ENCODE measurements around the gene SLC5A12.
A peak's percentile ranks its signal among the peaks of the same experiment; 100 is the strongest.

SLC5A12 gene

DNA sequence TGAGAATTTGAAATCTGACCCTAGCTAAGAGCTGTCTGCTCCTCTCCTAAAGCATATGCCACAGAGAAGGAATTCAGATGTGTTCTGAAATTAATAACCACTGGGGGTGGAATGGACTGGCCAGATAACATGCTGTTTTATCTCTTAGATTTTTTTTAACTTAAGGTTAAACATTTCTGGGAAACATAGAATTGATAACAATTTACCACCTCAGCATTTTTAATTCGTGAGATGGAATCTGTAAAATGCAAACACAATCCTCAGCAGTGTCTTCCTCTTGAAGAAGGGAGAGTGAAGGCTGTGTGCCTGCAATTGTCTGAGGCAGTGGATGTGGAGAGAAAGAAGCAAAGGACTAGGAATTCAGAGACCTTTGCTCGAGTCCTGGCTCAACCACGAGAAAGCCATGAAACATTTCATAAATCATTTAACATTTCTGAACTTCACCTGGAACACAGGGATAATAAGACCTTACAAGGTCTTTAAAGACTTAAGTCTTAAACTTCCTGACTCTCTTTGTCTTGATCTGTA is at the start of gene SLC5A12:
SLC5A12 (minus strand) TSS at position 113 of the 528 bp plus-strand sequence. CDS start 346 bp downstream, outside the sequence.
- Histone ChIP-seq H3K4me1 (ENCODE audit: insufficient read depth, low read length) (no peaks in the 10 kb centered on the region), H3K36me3 (ENCODE audit: insufficient read depth, low read length) (no peaks in the 10 kb centered on the region), H3K4me3 (ENCODE audit: low read length) (no peak within 1 kb of the TSS), H2AFZ (ENCODE audit: low read depth, low read length) (no peak within 1 kb of the TSS), H3K27me3 (ENCODE audit: insufficient read depth, low read length) (no peaks in the 10 kb centered on the region), H3K9me3 (ENCODE audit: low read length) (no peaks in the 10 kb centered on the region)

GRCh38 chr11:26769027-26769426 is 47.2 kb upstream of the SLC5A12 start:
- Histone ChIP-seq H3K9me3 (ENCODE audit: low read length) (no peaks in the 10 kb centered on the region), H3K4me1 (ENCODE audit: insufficient read depth, low read length) (peaks cover 8% of the 10 kb centered on the region), H2AFZ (ENCODE audit: low read depth, low read length) (no peak overlapping the region), H3K27me3 (ENCODE audit: insufficient read depth, low read length) (no peaks in the 10 kb centered on the region), H3K4me3 (ENCODE audit: low read length) (no peak overlapping the region), H3K36me3 (ENCODE audit: insufficient read depth, low read length) (no peaks in the 10 kb centered on the region)

GRCh38 chr11:26767060-26767459 is 45.2 kb upstream of the SLC5A12 start:
- no peaks in the 10 kb centered on the region for H3K36me3 ChIP-seq (ENCODE audit: insufficient read depth, low read length)
- H3K27me3 ChIP-seq (ENCODE audit: insufficient read depth, low read length): no peaks in the 10 kb centered on the region
- H2AFZ ChIP-seq (ENCODE audit: low read depth, low read length): no peak overlapping the region
- no peaks in the 10 kb centered on the region for H3K9me3 ChIP-seq (ENCODE audit: low read length)
- peaks cover 8% of the 10 kb centered on the region for H3K4me1 ChIP-seq (ENCODE audit: insufficient read depth, low read length)
- no peak overlapping the region for H3K4me3 ChIP-seq (ENCODE audit: low read length)

DNA sequence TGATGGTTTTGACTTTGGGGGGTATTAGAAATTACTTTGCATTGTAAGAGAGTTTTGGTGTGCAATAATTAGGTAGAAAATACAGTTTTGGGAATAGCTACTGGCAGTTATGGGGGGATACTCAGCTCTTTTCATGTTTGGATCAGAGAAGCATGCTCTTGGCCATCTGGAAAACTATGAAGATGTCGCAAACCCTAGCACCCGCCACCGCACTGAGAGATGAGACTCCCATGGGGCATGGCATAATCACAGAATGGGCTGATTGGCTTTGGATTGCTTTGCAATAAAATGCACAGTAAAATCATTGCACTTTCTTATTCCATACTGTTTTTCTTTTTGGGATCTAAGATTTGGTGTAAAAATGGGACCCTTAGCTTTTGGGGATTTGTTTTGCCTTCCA is 43.5 kb upstream of the SLC5A12 start:
- no peak overlapping the region for H3K4me3 ChIP-seq (ENCODE audit: low read length)
- H3K4me1 ChIP-seq (ENCODE audit: insufficient read depth, low read length): peaks cover 8% of the 10 kb centered on the region
- no peaks in the 10 kb centered on the region for H3K27me3 ChIP-seq (ENCODE audit: insufficient read depth, low read length)
- H3K36me3 ChIP-seq (ENCODE audit: insufficient read depth, low read length): no peaks in the 10 kb centered on the region
- H3K9me3 ChIP-seq (ENCODE audit: low read length): no peaks in the 10 kb centered on the region
- no peak overlapping the region for H2AFZ ChIP-seq (ENCODE audit: low read depth, low read length)

GRCh38 chr11:26764825-26765224 is 43.0 kb upstream of the SLC5A12 start:
- Histone ChIP-seq H3K4me1 (ENCODE audit: insufficient read depth, low read length) (peaks cover 8% of the 10 kb centered on the region), H3K4me3 (ENCODE audit: low read length) (no peak overlapping the region), H3K9me3 (ENCODE audit: low read length) (no peaks in the 10 kb centered on the region), H3K36me3 (ENCODE audit: insufficient read depth, low read length) (no peaks in the 10 kb centered on the region), H3K27me3 (ENCODE audit: insufficient read depth, low read length) (no peaks in the 10 kb centered on the region), H2AFZ (ENCODE audit: low read depth, low read length) (no peak overlapping the region)

GRCh38 chr11:26764315-26764714 is 42.5 kb upstream of the SLC5A12 start:
- Histone ChIP-seq H3K4me3 (ENCODE audit: low read length) (no peak overlapping the region), H3K9me3 (ENCODE audit: low read length) (no peaks in the 10 kb centered on the region), H3K36me3 (ENCODE audit: insufficient read depth, low read length) (no peaks in the 10 kb centered on the region), H2AFZ (ENCODE audit: low read depth, low read length) (no peak overlapping the region), H3K27me3 (ENCODE audit: insufficient read depth, low read length) (no peaks in the 10 kb centered on the region), H3K4me1 (ENCODE audit: insufficient read depth, low read length) (peaks cover 8% of the 10 kb centered on the region)

DNA sequence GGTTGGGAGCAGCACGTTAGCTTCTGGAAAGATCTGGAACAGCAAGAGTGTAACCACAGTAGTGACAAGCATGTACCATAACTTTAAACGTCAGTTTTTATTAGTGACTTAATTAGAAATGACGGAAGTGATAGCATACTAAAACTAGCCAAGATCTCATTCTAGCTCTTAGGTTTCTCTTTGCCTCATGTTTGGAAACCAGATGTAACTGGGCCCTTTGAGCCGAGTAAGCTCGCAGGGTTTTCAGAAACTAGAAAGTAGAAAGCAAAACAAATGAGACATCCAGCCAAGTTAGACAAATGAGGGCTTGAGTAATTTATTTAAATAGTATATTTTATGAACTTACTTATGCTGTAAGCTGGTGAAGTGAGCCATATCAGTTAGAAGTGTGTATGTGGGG is 40.2 kb upstream of the SLC5A12 start:
- Histone ChIP-seq H3K36me3 (ENCODE audit: insufficient read depth, low read length) (no peaks in the 10 kb centered on the region), H3K27me3 (ENCODE audit: insufficient read depth, low read length) (no peaks in the 10 kb centered on the region), H3K4me3 (ENCODE audit: low read length) (no peak overlapping the region), H3K9me3 (ENCODE audit: low read length) (no peaks in the 10 kb centered on the region), H3K4me1 (ENCODE audit: insufficient read depth, low read length) (peaks cover 6% of the 10 kb centered on the region), H2AFZ (ENCODE audit: low read depth, low read length) (no peak overlapping the region)

GRCh38 chr11:26761361-26761809 is 39.5 kb upstream of the SLC5A12 start:
- no peaks in the 10 kb centered on the region for H3K9me3 ChIP-seq (ENCODE audit: low read length)

DNA sequence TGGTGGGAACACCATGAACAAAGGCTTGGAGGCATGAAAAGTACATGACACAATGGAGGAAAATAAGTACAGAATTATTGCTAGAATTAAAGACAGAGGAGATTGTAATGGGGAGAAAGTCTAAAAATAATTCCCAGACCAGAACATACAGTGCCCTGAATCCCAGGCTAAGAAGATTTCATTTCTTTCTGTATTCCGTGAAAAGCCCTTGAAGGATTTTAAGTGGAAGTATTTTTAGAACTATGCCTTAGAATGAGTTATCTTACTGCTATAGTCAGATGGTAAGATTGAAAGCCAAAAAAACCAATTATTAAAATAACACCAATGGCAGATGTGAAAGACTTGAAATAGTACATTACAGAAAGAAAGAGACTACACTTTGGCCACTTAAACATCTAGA is 36.1 kb upstream of the SLC5A12 start:
- Histone ChIP-seq H3K36me3 (ENCODE audit: insufficient read depth, low read length) (no peaks in the 10 kb centered on the region), H3K4me3 (ENCODE audit: low read length) (no peak overlapping the region), H3K9me3 (ENCODE audit: low read length) (no peaks in the 10 kb centered on the region), H3K27me3 (ENCODE audit: insufficient read depth, low read length) (no peaks in the 10 kb centered on the region), H2AFZ (ENCODE audit: low read depth, low read length) (no peak overlapping the region), H3K4me1 (ENCODE audit: insufficient read depth, low read length) (no peaks in the 10 kb centered on the region)

More at GRCh38 chr11:26761361-26761809, 39.5 kb upstream of the SLC5A12 start:
- Histone ChIP-seq H3K27me3 (ENCODE audit: insufficient read depth, low read length) (no peaks in the 10 kb centered on the region), H2AFZ (ENCODE audit: low read depth, low read length) (no peak overlapping the region), H3K4me3 (ENCODE audit: low read length) (no peak overlapping the region), H3K36me3 (ENCODE audit: insufficient read depth, low read length) (no peaks in the 10 kb centered on the region), H3K4me1 (ENCODE audit: insufficient read depth, low read length) (no peaks in the 10 kb centered on the region)

DNA sequence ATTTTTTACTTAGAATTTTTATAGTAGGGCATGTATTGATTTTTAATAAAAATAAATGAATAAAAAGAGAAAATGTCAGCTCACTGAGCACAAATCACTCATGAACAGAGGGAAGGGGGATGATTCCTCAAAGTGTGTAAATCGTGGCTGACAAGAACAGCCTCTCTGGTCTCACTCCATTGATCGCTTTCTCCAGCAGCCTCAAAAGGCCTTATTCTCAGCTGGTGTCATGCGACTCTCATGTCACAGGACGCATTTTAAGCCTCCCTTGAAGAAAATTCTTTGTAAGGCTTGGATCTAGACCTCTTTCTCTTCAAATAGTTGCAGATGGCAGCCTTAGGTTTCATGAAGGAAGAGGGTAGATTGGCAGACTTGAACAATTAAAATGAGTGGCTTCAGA is 33.9 kb upstream of the SLC5A12 start:
- H3K9me3 ChIP-seq (ENCODE audit: low read length): no peaks in the 10 kb centered on the region
- no peaks in the 10 kb centered on the region for H3K4me1 ChIP-seq (ENCODE audit: insufficient read depth, low read length)
- H3K4me3 ChIP-seq (ENCODE audit: low read length): no peak overlapping the region
- no peaks in the 10 kb centered on the region for H3K27me3 ChIP-seq (ENCODE audit: insufficient read depth, low read length)
- no peaks in the 10 kb centered on the region for H3K36me3 ChIP-seq (ENCODE audit: insufficient read depth, low read length)
- H2AFZ ChIP-seq (ENCODE audit: low read depth, low read length): peak overlapping the region; percentile 20

- no peak overlapping the region for H2AFZ ChIP-seq (ENCODE audit: low read depth, low read length)
- no peaks in the 10 kb centered on the region for H3K4me1 ChIP-seq (ENCODE audit: insufficient read depth, low read length)
- H3K9me3 ChIP-seq (ENCODE audit: low read length): no peaks in the 10 kb centered on the region
- no peaks in the 10 kb centered on the region for H3K36me3 ChIP-seq (ENCODE audit: insufficient read depth, low read length)
- H3K27me3 ChIP-seq (ENCODE audit: insufficient read depth, low read length): no peaks in the 10 kb centered on the region
- H3K4me3 ChIP-seq (ENCODE audit: low read length): no peak overlapping the region
Measured at GRCh38 chr11:26753723-26754504, 32.1 kb upstream of the SLC5A12 start.

DNA sequence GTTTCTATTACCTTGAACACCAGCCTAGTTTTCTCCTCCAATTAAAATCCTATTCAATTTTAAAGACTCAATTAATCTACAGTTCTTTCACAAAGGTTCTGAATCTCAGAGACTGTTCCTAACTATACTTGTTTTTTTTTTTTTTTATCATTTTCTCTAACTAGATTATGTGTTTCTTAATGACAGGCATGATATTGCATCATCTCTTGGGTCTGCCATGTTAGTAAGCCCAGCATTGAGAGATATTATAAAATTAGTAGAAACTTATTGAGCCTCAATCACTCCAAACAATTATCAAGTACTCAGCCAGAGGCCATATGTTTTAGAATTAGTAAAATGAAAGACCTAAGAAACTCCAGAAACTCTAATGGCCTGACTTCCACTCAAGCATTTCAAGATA is 28.1 kb upstream of the SLC5A12 start:
- H3K27me3 ChIP-seq (ENCODE audit: insufficient read depth, low read length): no peaks in the 10 kb centered on the region
- H3K4me3 ChIP-seq (ENCODE audit: low read length): no peak overlapping the region
- no peaks in the 10 kb centered on the region for H3K9me3 ChIP-seq (ENCODE audit: low read length)
- H2AFZ ChIP-seq (ENCODE audit: low read depth, low read length): no peak overlapping the region
- H3K36me3 ChIP-seq (ENCODE audit: insufficient read depth, low read length): no peaks in the 10 kb centered on the region
- H3K4me1 ChIP-seq (ENCODE audit: insufficient read depth, low read length): no peaks in the 10 kb centered on the region

DNA sequence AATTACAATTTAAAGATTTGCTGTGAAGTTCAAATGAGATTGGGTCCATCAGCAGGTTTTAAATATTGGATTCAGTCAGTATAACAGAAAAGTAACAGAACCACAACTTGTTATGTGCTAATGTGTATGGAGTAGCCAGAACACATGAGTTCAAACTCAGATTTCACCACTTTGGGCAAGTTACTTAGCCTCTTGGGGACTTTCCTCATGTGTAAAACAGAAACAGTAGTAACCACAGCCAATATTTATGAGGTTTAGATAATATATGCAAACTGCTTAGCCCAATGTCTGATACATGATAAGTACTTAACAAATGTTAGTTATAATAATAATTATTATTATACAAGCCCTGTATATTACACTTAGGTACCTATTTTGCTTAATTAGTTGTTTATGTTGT is 21.8 kb upstream of the SLC5A12 start:
- Histone ChIP-seq H3K36me3 (ENCODE audit: insufficient read depth, low read length) (no peaks in the 10 kb centered on the region), H2AFZ (ENCODE audit: low read depth, low read length) (no peak overlapping the region), H3K4me1 (ENCODE audit: insufficient read depth, low read length) (peaks cover 5% of the 10 kb centered on the region), H3K9me3 (ENCODE audit: low read length) (no peaks in the 10 kb centered on the region), H3K27me3 (ENCODE audit: insufficient read depth, low read length) (no peaks in the 10 kb centered on the region), H3K4me3 (ENCODE audit: low read length) (no peak overlapping the region)
